Activated effector memory CD4-positive, alpha-beta T cell treated with anti-CD3 and anti-CD28 coated beads, Interleukin-2, amount 50 U/mL, for 16 hours (primary cell): ENCODE measurements around the gene GPHN.
"Not testable (repeated sequence)": the region's sequence is repeated elsewhere in the genome, so short reads cannot be mapped to it uniquely, and the experiment has no call there.

Experiments
- DNase-seq: peaks from one replicate; pipeline ENCODE4 v3.0.0-alpha.2; 2020

GPHN gene

DNA sequence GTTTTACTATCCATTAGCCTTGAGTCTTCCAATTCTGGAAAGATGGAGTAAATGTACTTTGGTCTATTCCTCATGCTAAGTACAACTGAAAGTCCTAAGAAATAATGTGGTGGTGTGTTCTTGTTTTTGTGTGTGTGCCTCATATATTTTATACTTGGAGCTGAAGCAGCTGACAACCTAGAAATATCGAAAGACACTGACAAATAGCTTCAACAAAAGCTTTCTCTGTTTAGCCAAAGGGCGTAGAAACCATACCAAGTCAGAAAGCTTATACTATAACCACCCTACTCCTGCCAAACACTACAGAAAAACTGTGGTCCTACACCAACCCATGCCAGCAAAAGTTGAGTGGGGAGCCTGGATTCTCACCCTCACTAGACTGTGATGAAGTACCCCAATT is 188.4 kb downstream of the GPHN start:
- no peak for DNase-seq

DNA sequence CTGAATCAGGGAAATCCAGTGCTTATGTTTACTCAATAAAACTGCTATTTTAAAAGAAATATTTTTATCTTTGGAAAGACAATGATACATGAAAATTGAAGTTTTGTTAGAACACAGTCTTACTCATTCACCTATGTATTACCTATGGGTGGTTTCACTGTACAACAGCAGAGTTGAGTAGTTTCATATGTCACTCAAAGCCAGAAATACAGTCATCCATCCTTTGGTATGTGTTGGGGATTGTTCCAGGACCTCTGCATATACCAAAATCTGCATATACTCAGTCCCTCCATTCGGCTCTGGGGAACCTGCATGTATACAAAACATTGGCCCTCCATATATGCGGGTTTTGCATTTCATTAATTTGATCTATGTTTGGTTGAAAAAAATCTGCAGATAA is 190.6 kb downstream of the GPHN start:
- DNase-seq, result no peak

DNA sequence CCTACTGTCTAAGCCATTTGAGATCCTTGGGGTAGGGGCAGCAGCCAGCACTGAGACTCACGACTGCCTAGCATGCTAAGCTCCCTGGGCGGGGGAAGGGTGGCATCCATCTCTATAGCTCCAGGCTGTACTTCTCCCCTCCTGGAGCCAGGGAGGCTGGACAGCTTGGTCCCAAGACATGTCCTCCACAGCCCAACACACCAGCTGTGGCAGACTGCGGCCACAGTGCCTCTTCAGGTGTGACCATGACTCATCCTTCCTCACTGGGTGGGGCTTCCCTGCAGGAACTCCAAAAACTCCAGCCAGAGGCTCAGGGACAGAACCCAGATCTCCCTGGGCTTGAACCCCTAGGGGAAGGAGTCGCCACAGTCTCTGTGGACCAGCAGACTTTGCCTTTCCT is 193.9 kb downstream of the GPHN start:
- no peak for DNase-seq

- no peak for DNase-seq
These were observed 200.3 kb downstream of the GPHN start for GRCh38 chr14:66708267-66708666.

GRCh38 chr14:66709291-66709690 is 201.3 kb downstream of the GPHN start:
- no peak for DNase-seq

DNA sequence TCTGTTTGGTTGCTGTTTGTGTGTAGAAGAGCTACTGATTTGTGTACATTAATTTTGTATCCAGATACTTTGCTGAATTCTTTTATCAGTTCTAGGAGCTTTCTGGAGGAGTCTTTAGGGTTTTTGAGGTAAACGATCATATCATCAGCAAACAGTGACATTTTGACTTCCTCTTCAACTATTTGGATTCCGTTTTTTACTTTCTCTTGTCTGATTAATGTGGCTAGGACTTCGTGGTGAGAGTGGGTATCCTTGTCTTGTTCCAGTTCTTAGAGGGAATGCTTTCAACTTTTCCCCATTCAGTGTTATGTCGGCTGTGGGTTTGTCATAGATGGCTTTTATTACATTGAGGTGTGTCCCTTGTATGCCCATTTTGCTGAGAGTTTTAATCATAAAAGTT is 206.3 kb downstream of the GPHN start:
- DNase-seq, result not testable (repeated sequence)

- not testable (repeated sequence) for DNase-seq
These were observed 207.4 kb downstream of the GPHN start for GRCh38 chr14:66715313-66715712.

- DNase-seq, result no peak
These were observed 208.3 kb downstream of the GPHN start for GRCh38 chr14:66716227-66716626.

DNA sequence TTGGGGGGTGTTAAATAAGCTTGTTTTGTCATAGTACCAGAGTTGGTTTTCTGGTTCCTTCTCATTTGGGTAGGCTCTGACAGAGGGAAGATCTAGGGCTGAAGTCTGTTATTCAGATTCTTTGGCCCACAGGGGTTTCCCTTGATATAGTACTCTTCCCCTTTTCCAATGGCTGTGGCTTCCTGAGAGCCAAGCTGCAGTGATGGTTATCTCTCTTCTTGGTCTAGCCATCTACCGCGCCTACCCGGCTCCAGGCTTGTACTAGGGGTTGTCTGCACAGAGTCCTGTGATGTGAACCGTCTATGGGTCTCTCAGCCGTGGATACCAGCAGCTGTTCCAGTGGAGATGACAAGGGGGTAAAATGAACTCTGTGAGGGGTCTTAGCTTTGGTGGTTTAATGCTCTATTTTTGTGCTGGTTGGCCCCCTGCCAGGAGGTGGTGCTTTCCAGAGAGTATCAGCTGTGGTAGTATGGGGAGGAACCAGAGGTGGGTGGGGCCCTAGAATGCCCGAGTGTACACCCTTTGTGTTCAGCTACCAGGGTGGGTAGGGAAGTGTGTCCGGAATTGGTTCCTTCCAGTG is 209.7 kb downstream of the GPHN start:
- DNase-seq, result no peak

DNA sequence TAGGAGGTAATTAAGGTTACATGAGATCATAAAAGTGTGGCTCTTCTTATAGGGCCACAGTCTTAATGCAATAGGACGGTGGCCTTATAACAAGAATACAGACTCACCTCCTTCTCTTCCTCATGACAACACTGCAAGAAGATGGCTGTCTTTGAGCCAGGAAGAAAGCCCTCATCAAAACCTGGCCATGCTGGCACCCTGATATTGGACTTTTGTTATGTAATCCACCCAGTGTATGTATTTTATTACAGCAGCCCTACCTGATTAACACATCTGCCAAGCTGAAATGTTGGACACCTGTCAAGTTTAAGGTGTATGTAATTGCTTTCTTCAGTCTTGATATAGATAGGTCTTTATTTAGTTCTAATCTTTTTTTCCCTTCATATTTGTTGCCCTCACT is 217.0 kb downstream of the GPHN start:
- DNase-seq, result no peak

- DNase-seq, result not testable (repeated sequence)
These were observed 223.4 kb downstream of the GPHN start for GRCh38 chr14:66731298-66731697.

- DNase-seq, result no peak
These were observed 227.9 kb downstream of the GPHN start for GRCh38 chr14:66735853-66736252.

DNA sequence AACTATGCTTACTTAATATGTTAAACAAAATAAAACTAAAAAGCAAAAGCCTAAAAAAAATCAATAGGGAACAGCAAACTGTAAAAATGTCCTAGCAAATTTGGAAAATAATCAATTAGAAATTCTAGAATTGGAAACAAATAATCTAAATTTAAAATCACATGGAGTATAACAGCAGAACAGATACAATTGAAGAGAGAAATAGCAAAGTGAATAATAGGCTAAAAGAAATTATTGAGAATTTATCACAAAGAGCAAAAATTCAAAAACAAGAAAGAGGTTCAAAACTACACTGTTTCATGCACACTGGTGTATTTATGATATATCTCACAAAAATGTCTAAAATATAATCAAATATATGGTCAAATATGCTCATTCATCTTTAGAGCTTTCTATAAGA is 231.9 kb downstream of the GPHN start:
- no peak for DNase-seq

DNA sequence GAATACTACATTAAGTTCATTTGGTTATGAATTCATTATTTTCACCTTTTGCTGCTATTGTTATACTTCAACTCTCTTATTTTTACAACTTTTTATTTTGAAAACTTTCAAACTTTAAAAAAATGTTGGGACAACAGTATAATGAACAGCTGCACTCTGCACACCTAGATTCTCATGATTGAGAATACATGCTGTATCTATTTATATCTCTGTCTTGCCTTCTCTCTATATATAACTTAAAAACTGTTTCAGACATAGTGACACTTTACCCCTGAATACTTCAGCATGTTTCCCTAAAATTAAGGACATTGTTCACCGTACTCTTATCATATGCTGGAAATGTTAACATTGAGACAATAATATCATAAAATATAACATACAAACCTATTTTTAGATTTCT is 237.1 kb downstream of the GPHN start:
- no peak for DNase-seq

DNA sequence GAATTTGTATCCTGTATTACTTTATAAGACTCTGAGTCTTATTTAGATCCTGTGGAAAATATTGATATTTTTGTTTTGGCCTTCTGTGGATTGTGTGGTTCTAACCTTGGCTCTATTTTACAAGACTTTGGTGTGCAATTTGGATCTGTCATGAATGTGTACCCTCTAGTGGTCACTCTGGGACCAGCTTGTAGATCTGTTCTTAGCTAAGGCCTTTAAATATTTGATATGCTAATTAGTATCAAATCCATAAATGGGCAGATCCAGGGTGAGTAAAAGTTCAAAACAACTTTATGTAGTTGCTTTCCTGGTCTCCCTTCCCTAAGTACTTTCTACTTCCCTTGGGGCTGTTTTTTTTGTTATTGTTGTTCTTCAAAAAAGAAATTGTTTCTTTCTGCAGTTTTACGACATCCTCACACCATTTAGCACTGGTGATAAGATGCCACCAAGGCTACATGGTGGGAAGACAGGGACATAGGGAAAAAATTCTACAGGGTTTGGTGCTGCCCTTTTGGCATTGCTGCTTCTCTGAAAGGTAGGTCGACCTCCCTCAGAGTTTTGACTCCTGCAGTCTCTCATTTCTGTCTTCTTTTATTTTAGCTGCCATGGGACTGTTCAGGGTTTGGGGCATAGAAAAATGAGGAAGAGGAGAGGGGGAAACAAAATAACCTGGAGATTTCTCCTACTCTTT is 238.5 kb downstream of the GPHN start:
- DNase-seq, result no peak

- no peak for DNase-seq
These were observed 244.2 kb downstream of the GPHN start for GRCh38 chr14:66752109-66752508.

- DNase-seq, result no peak
These were observed 250.2 kb downstream of the GPHN start for GRCh38 chr14:66758031-66758613.

DNA sequence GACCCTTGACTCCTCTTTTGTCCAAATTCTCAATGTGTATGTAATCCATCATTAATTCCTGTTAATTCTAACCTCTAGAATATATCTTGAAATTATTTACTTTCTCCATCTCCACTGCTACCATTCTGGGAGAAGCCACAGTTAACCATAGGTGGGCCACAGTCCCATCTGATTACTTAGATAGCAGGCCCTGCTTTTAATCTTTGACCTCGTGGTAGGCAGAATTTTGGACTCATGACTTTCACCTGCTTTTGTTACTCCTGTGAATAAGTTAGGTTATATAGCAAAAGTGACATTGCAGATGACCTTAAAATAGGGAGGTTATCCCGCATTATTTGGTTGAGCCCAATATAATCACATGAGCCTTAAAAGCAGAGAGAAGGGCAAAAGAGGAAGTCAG is 264.2 kb downstream of the GPHN start:
- DNase-seq, result no peak

GRCh38 chr14:66782853-66783252 is 274.9 kb downstream of the GPHN start:
- no peak for DNase-seq

GRCh38 chr14:66790101-66790500 is 282.2 kb downstream of the GPHN start:
- DNase-seq, result no peak

DNA sequence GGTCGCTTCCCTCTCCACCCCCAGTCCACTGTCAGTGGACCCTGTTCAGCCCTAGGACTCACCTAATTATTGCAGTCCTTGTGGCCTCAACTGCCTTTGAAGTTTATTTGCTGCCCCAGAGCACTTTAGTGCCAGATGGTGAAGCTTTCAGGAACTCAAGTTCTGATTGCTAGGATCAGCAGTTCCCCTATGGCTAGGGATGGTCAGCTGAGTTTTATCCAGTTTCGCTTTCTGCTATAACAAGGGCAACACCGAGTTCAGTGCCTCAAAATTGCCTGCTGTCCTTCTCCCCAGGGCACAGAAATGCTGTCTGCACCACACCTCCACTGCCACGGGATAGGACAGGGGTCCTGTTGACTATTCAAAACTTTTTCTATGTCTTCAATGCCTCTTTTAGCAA is 295.0 kb downstream of the GPHN start:
- no peak for DNase-seq

DNA sequence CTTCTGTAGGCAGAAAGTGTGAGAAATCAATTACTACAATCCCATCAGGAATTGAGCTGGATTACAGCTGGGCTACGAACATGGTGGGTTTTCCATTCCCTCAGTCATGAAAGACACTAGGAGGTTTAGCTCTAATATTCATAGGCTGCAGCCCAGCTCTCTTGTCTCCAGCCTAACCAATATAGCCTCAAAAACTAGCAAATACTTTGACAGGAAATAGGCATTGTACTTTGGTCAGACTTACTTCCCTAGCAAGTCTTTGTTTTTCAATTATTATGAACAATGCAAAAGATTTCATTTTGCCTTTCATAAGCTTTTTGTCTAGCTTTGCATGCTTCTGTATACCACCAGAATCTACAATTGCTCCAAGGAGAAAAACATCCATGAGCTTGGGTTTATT is 296.2 kb downstream of the GPHN start:
- DNase-seq, result no peak

DNA sequence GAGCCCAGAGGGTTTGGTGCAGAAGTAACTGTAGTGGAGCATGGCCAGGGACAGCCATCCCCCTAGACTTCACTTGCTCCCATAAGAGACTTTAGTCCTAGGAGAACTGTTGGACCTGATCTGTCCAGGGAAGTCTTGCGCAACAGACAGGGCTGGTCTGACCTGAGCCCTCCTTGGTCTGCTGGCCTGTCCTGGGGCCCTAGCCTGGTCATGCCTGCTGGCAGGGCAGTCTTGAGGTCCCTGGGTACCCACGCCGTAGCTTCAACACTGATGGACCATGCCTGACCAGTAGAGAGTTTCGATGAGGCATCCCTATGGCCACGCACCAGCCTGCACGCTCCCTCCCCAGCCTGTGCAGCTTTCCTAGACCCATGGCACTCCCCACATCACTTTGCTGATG is 305.7 kb downstream of the GPHN start:
- DNase-seq, result no peak

DNA sequence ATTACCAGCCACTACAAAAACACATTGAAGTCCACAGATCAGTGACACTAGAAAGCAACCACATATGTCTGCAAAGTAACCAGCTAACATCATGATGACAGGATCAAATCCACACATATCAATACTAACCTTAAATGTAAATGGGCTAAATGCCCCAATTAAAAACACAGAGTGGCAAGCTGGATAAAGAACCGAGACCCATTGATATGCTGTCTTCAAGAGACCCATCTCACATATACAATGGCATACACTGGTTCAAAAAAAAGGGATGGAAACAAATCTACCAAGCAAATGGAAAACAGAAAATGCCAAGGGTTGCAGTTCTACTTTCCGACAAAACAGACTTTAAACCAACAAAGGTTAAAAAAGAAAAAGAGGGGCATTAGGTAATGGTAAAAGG is 307.7 kb downstream of the GPHN start:
- DNase-seq, result no peak

- no peak for DNase-seq
These were observed 316.3 kb downstream of the GPHN start for GRCh38 chr14:66824251-66824650.
